Fibroblast of lung (primary cell): ENCODE results near the gene MRTO4. TPM values are rescaled to one million over a fixed set of nuclear protein-coding genes. Genes with fewer than 3 reads are reported as not detected.
A peak's percentile ranks its signal among the peaks of the same experiment; 100 is the strongest.

ENCODE experiments used
- DNase-seq, 2 donors: peaks; one replicate each; pipeline versions ENCODE4 v3.0.0 to v3.0.0-alpha.2; 2010; ENCODE audit warnings: low read depth in 2 of 2
- H2AFZ ChIP-seq: 2 replicates; pipeline ENCODE4 v1.5.1; 2012; ENCODE audit warnings: low read length, control low read depth, inconsistent platforms
- H3K27ac ChIP-seq: 2 replicates; pipeline ENCODE4 v1.5.1; 2011; ENCODE audit warnings: low read length, control low read depth; ENCODE audit not compliant: insufficient read depth
- H3K27me3 ChIP-seq: 2 replicates; pipeline ENCODE4 v1.5.1; 2011; ENCODE audit warnings: mild to moderate bottlenecking, low read length; ENCODE audit not compliant: control insufficient read depth, insufficient read depth
- H3K36me3 ChIP-seq: 2 replicates; pipeline ENCODE4 v1.5.1; 2011; ENCODE audit warnings: low read length; ENCODE audit not compliant: control insufficient read depth, insufficient read depth
- H3K4me1 ChIP-seq: 2 replicates; pipeline ENCODE4 v1.5.1; 2011; ENCODE audit warnings: low read length; ENCODE audit not compliant: control insufficient read depth, insufficient read depth; ENCODE audit errors: extremely low read depth
- H3K4me2 ChIP-seq: 2 replicates; pipeline ENCODE4 v1.5.1; 2011; ENCODE audit warnings: low read length, control low read depth; ENCODE audit not compliant: insufficient read depth; ENCODE audit errors: extremely low read depth
- H3K4me3 ChIP-seq, 4 experiments: fragments of 200-600 bp in 1 of 4; sonication (generic) in 1 of 4; replicated peaks in 1 of 4; 2 replicates each; pipeline ENCODE4 v1.5.1; 2011 to 2016; ENCODE audit warnings: low read length in 4 of 4, low read depth in 3 of 4, mild to moderate bottlenecking in 3 of 4, control low read depth in 2 of 4, inconsistent platforms in 1 of 4, mixed read lengths in 1 of 4; ENCODE audit not compliant: insufficient read depth in 1 of 4; ENCODE audit errors: control extremely low read depth in 1 of 4
- H3K79me2 ChIP-seq: 2 replicates; pipeline ENCODE4 v1.5.1; 2012; ENCODE audit warnings: mild to moderate bottlenecking, low read length, inconsistent platforms; ENCODE audit not compliant: control insufficient read depth, insufficient read depth
- H3K9ac ChIP-seq: 2 replicates; pipeline ENCODE4 v1.5.1; 2011; ENCODE audit warnings: mild to moderate bottlenecking, low read length, control low read depth; ENCODE audit not compliant: insufficient read depth
- H3K9me3 ChIP-seq: 2 replicates; pipeline ENCODE4 v1.5.1; 2012; ENCODE audit warnings: low read depth, low read length; ENCODE audit not compliant: control insufficient read depth, insufficient read depth
- H4K20me1 ChIP-seq: 2 replicates; pipeline ENCODE4 v1.5.1; 2011; ENCODE audit warnings: low read length; ENCODE audit not compliant: control insufficient read depth, insufficient read depth; ENCODE audit errors: extremely low read depth
- CTCF ChIP-seq, 2 donors: IDR thresholded peaks in 1 of 2; conservative IDR thresholded peaks in 1 of 2; 1 replicate in 1 of 2; 2 replicates in 1 of 2; pipeline ENCODE4 v1.5.1; 2011 to 2012; ENCODE audit warnings: low read length in 2 of 2, control low read depth in 1 of 2, inconsistent platforms in 1 of 2, low read depth in 1 of 2, mild to moderate bottlenecking in 1 of 2
- EZH2 ChIP-seq: IDR thresholded peaks from 2 replicates; pipeline ENCODE4 v1.5.1; 2012; ENCODE audit warnings: low read length, control low read depth, mild to moderate bottlenecking; ENCODE audit errors: missing control alignments
- polyA plus RNA-seq, 2 donors: library from polyadenylated mRNA; depleted of rRNA in 1 of 2; stranded (reverse) in 1 of 2; unstranded in 1 of 2; fragments of >200 nt; gene quantifications; 2 replicates each; pipeline ENCODE4 v1.2.1, GENCODE V29; 2011 to 2012; ENCODE audit warnings: missing spikeins in 1 of 2
- total RNA-seq: library from RNA; depleted of rRNA; stranded (reverse); fragments of >200 nt; gene quantifications from 2 replicates; pipeline ENCODE4 v1.2.1, GENCODE V29; 2014

Gene MRTO4
- total and polyA plus RNA-seq, 2 donors (not counting 1 experiment from before 2014, with no cell fraction given): 12.6 to 28.6 TPM

DNA sequence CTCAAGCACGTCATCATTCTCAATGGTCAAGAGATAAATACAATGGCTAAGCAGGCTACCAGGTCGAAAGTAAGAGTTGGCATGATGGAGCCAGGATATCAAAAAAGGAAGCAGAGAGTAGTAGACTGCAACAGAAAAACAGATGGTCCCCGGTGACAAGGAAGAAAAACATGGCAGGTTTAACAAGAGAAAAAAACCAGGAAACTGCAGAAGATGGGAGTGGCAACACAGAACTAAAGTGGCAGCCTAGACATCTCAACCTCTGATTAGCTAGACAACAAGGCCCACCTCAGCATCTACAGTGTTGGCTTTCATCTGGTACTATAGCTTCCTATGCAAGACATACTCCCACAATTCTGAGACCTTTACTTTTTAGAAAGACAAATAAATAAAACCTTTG, 44.7 kb upstream of the MRTO4 start:
- Histone ChIP-seq H2AFZ (no peak overlapping the region), H4K20me1 (peaks cover 5% of the 10 kb centered on the region), H3K27me3 (no peaks in the 10 kb centered on the region), H3K4me3 (no peak overlapping the region), H3K9ac (no peak overlapping the region), H3K4me1 (peaks cover 10% of the 10 kb centered on the region), H3K79me2 (peaks cover 95% of the 10 kb centered on the region), H3K27ac (no peak overlapping the region), H3K9me3 (no peaks in the 10 kb centered on the region), H3K36me3 (no peaks in the 10 kb centered on the region), H3K4me2 (no peak overlapping the region)
- DNase-seq: no peak
- TF ChIP-seq CTCF (conservative IDR thresholded peaks at IDR 0.05 in 1 of 2, IDR thresholded peaks at IDR 0.05 in 1 of 2; ENCODE audit: low read depth in 1 of 2, low read length in 2 of 2): no peak
- TF ChIP-seq EZH2: no peak

DNA sequence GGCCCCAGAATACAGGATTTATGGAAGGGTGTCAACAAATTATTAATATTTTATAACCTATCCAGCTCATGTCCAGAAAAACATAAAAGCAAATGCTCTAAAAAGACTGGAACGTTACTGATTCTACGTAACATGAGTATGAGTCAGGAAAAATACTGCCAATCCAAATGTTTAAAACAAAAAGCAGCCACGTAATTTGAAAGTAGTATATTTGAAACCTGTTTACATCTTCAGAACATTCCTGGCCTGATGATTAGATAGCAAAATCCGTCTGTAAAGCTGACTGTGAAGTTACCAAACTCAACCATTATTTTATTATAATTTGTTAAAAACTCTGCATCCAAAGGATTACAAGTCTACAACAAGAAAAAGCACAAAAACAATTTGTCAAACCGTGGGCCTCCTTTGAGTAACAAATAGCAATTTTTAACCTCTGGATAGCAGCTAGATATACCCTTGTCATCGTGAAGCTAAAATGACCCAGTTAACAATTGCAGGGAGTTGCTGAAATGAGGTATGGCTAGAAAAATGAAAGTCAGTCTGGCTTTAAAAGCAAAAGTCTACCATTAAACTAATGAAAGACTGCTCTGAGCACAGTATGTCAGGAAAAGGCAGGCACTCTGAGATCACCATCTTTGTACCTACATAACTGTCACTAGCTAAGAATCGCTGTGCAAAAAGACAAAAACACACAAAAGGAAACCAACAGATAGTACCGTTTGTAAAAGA, 42.7 kb upstream of the MRTO4 start:
- no peak for TF ChIP-seq EZH2
- no peak for TF ChIP-seq CTCF (conservative IDR thresholded peaks at IDR 0.05 in 1 of 2, IDR thresholded peaks at IDR 0.05 in 1 of 2; ENCODE audit: low read depth in 1 of 2, low read length in 2 of 2)
- peak overlapping the region; percentile 65 for H3K4me2 ChIP-seq
- H3K9me3 ChIP-seq: no peaks in the 10 kb centered on the region
- H4K20me1 ChIP-seq: peaks cover 2% of the 10 kb centered on the region
- peak; percentile 73 to 85 for DNase-seq
- no peaks in the 10 kb centered on the region for H3K27me3 ChIP-seq
- no peak overlapping the region for H2AFZ ChIP-seq
- H3K27ac ChIP-seq: peak overlapping the region; percentile 98
- peak overlapping the region; percentile 80 to 98 (median 91) for H3K4me3 ChIP-seq
- peak overlapping the region; percentile 99 for H3K9ac ChIP-seq
- H3K79me2 ChIP-seq: peaks cover 87% of the 10 kb centered on the region
- no peaks in the 10 kb centered on the region for H3K36me3 ChIP-seq
- peaks cover 9% of the 10 kb centered on the region for H3K4me1 ChIP-seq

DNA sequence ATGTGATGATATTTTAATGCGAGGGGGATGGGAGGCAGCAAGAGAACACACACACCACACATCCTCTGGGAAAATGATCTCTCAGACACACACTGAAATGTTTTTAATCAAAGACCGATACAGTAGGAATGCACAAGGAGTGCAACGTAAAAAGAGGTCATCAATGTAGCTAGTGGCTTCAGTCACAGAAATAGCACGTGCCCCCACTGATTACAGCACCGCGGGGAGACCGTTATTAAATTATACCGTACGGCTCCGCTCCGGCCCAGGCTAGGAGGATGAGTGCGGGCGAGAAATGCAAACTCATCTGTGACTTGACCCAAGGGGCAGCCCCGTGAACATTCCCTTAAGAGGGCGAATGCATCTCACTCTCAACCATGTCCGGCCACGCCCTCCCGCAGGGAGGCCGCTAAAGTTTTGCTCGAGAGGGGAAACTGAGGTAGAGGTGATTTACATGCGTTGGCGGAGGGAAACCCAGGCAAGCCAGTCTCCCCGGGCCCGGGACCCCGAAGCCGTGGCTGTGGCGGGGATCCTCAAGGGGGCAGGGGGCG, 42.1 kb upstream of the MRTO4 start:
- Histone ChIP-seq H3K27me3 (no peaks in the 10 kb centered on the region), H3K9ac (peak overlapping the region; percentile 99), H3K4me1 (peaks cover 9% of the 10 kb centered on the region), H3K4me2 (peak overlapping the region; percentile 65), H2AFZ (no peak overlapping the region), H3K79me2 (peaks cover 83% of the 10 kb centered on the region), H3K27ac (peak overlapping the region; percentile 98), H3K36me3 (no peaks in the 10 kb centered on the region), H4K20me1 (peaks cover 2% of the 10 kb centered on the region), H3K4me3 (peak overlapping the region; percentile 80 to 98 (median 91)), H3K9me3 (no peaks in the 10 kb centered on the region)
- no peak for TF ChIP-seq CTCF (conservative IDR thresholded peaks at IDR 0.05 in 1 of 2, IDR thresholded peaks at IDR 0.05 in 1 of 2; ENCODE audit: low read depth in 1 of 2, low read length in 2 of 2)
- no peak for TF ChIP-seq EZH2
- DNase-seq: peak; percentile 49 to 62
